Sigmoid colon (tissue), 7 donors: ENCODE measurements around the gene HOMER3. TPM values are rescaled to one million over a fixed set of nuclear protein-coding genes. Genes with fewer than 3 reads are reported as not detected.

Experiments
- DNase-seq: peaks from one replicate; pipeline ENCODE4 v3.0.0-alpha.2; 2019
- H3K27ac ChIP-seq, 4 donors: fragments of 200-600 bp; sonication (generic); one replicate each; pipeline ENCODE4 v1.5.1; 2016 to 2019; ENCODE audit warnings: mild to moderate bottlenecking in 1 of 4
- H3K27me3 ChIP-seq, 3 donors: fragments of 200-600 bp; sonication (generic); one replicate each; pipeline ENCODE4 v1.5.1; 2019; ENCODE audit warnings: mild to moderate bottlenecking in 1 of 3
- H3K36me3 ChIP-seq, 4 donors: fragments of 200-600 bp; sonication (generic); one replicate each; pipeline ENCODE4 v1.5.1; 2016 to 2019
- H3K4me1 ChIP-seq, 4 donors: fragments of 200-600 bp; sonication (generic); one replicate each; pipeline ENCODE4 v1.5.1; 2017 to 2019
- H3K4me3 ChIP-seq, 4 donors: fragments of 200-600 bp; sonication (generic); one replicate each; pipeline ENCODE4 v1.5.1; 2017 to 2019; ENCODE audit warnings: mild to moderate bottlenecking in 2 of 4, moderate library complexity in 1 of 4
- H3K9me3 ChIP-seq, 4 donors: fragments of 200-600 bp in 3 of 4; sonication (generic) in 3 of 4; one replicate each; pipeline versions ENCODE4 v1.5.1 to v1.6.1; 2013 to 2019
- CTCF ChIP-seq, 4 experiments: fragments of 450-650 bp in 3 of 4; fragments of 200-600 bp in 1 of 4; IDR thresholded peaks; one replicate each; pipeline ENCODE4 v1.5.1; 2016 to 2019; ENCODE audit warnings: antibody characterized with exemption in 4 of 4, mild to moderate bottlenecking in 3 of 4, moderate library complexity in 2 of 4
- EP300 ChIP-seq, 4 donors: sonication (generic); formaldehyde crosslinking; IDR thresholded peaks; one replicate each; pipeline ENCODE4 v1.6.1; 2017; ENCODE audit warnings: antibody characterized with exemption in 4 of 4
- POLR2A ChIP-seq, 2 donors: fragments of 450-650 bp; IDR thresholded peaks; one replicate each; pipeline ENCODE4 v1.6.1; 2016; ENCODE audit warnings: antibody characterized with exemption in 2 of 2, mild to moderate bottlenecking in 2 of 2, moderate library complexity in 2 of 2
- POLR2AphosphoS5 ChIP-seq, 4 donors: sonication (generic); formaldehyde crosslinking; IDR thresholded peaks; one replicate each; pipeline ENCODE4 v1.6.1; 2017; ENCODE audit warnings: antibody characterized with exemption in 4 of 4
- WGBS, 2 donors: extraction: QIAGEN DNeasy Blood & Tissue Kit; methylation state at CpG; one replicate each; pipeline ENCODE4 v1.1.7; 2013; 5-methylcytosine and 5-hydroxymethylcytosine counted together
- intact Hi-C: fragments of 100-400 bp; cut with DNase I; formaldehyde crosslinking; loops from one replicate; pipeline ENCODE4 v1.15.1; 2023
- polyA plus RNA-seq, 3 donors: library from polyadenylated mRNA; stranded (reverse); fragments of 200-250 nt; gene quantifications; one replicate each; pipeline ENCODE4 v1.2.3, GENCODE V29; 2013
- total RNA-seq, 4 donors: library from RNA; depleted of rRNA; stranded (reverse); fragments of >200 nt; gene quantifications; one replicate each; pipeline ENCODE4 v1.1.0, GENCODE V29; 2016
- donor health status: healthy with polysubstance abuse.
- donor health status: Bipolar disorder and iron deficiency.
- donor health status: healthy.

Gene HOMER3
- total and polyA plus RNA-seq, 7 donors, result 6.2 to 36.3 (median 22.8) TPM

GRCh38 chr19:18969931-18970659 lies 29.1 kb upstream of the HOMER3 start:
- H3K27me3 ChIP-seq, result no peaks in the 10 kb centered on the region
- 73 to 85% methylated on average over 13 of the region's 13 CpGs for WGBS, 2 donors
- no peak for DNase-seq
- H3K4me1 ChIP-seq, result peaks cover 0 to 17% (median 0%) of the 10 kb centered on the region in 4 donors
- H3K36me3 ChIP-seq, result no peaks in the 10 kb centered on the region
- intact Hi-C loops, result no loop called here
- no peak overlapping the region for H3K4me3 ChIP-seq
- H3K27ac ChIP-seq, result peak overlapping the region in 2 of 4 donors; percentile 39 to 58
- TF ChIP-seq POLR2A (IDR thresholded peaks at IDR 0.05) (no peak), POLR2AphosphoS5 (IDR thresholded peaks at IDR 0.05) (no peak), CTCF (IDR thresholded peaks at IDR 0.05) (no peak), EP300 (IDR thresholded peaks at IDR 0.05) (no peak)
- H3K9me3 ChIP-seq, result no peaks in the 10 kb centered on the region

- H3K4me3 ChIP-seq, result no peak overlapping the region
- TF ChIP-seq CTCF (IDR thresholded peaks at IDR 0.05) (no peak), POLR2AphosphoS5 (IDR thresholded peaks at IDR 0.05) (peak in 1 of 4 donors; percentile 77), POLR2A (IDR thresholded peaks at IDR 0.05) (no peak), EP300 (IDR thresholded peaks at IDR 0.05) (peak in 1 of 4 donors; percentile 54)
- peak overlapping the region; percentile 42 to 71 (median 58) for H3K27ac ChIP-seq
- peak; percentile 86 for DNase-seq
- intact Hi-C loops, result no loop called here
- H3K9me3 ChIP-seq, result no peaks in the 10 kb centered on the region
- no peaks in the 10 kb centered on the region for H3K36me3 ChIP-seq
- 37 to 61% methylated on average over 11 of the region's 11 CpGs for WGBS, 2 donors
- peaks cover 0 to 17% (median 0%) of the 10 kb centered on the region in 4 donors for H3K4me1 ChIP-seq
- H3K27me3 ChIP-seq, result peaks cover 0 to 4% (median 0%) of the 10 kb centered on the region in 3 donors
Measured at GRCh38 chr19:18967358-18968146, 26.5 kb upstream of the HOMER3 start.

GRCh38 chr19:18966307-18966706 lies 25.3 kb upstream of the HOMER3 start:
- H3K4me1 ChIP-seq, result peaks cover 0 to 17% (median 0%) of the 10 kb centered on the region in 4 donors
- no peaks in the 10 kb centered on the region for H3K36me3 ChIP-seq
- DNase-seq, result no peak
- H3K27me3 ChIP-seq, result peaks cover 0 to 17% (median 9%) of the 10 kb centered on the region in 3 donors
- H3K27ac ChIP-seq, result peak overlapping the region in 3 of 4 donors; percentile 23 to 71 (median 23)
- H3K4me3 ChIP-seq, result no peak overlapping the region
- intact Hi-C loops, result no loop called here
- TF ChIP-seq POLR2AphosphoS5 (IDR thresholded peaks at IDR 0.05) (no peak), EP300 (IDR thresholded peaks at IDR 0.05) (no peak), CTCF (IDR thresholded peaks at IDR 0.05) (no peak), POLR2A (IDR thresholded peaks at IDR 0.05) (no peak)
- H3K9me3 ChIP-seq, result no peaks in the 10 kb centered on the region
- 58 to 60% methylated on average over 4 of the region's 4 CpGs for WGBS, 2 donors

GRCh38 chr19:18964121-18964520 lies 23.1 kb upstream of the HOMER3 start:
- Histone ChIP-seq H3K4me1 (peaks cover 0 to 2% (median 0%) of the 10 kb centered on the region in 4 donors), H3K9me3 (no peaks in the 10 kb centered on the region), H3K36me3 (no peaks in the 10 kb centered on the region), H3K27me3 (peaks cover 0 to 18% (median 9%) of the 10 kb centered on the region in 3 donors), H3K27ac (no peak overlapping the region), H3K4me3 (no peak overlapping the region)
- intact Hi-C loops, result no loop called here
- TF ChIP-seq POLR2AphosphoS5 (IDR thresholded peaks at IDR 0.05) (no peak), EP300 (IDR thresholded peaks at IDR 0.05) (no peak), CTCF (IDR thresholded peaks at IDR 0.05) (no peak), POLR2A (IDR thresholded peaks at IDR 0.05) (no peak)
- WGBS, 2 donors, result 91 to 95% methylated on average over 9 of the region's 9 CpGs
- no peak for DNase-seq
